Ramos (cell line): ENCODE measurements around the gene SECTM1.

Source experiments
- in situ Hi-C: fragments of 300-500 bp; cut with MboI; formaldehyde crosslinking; loops from one replicate; pipeline ENCODE4 v1.14.3; 2022; ENCODE audit warnings: low sequenced_read_pairs; ENCODE audit not compliant: unreplicated experiment

The SECTM1 gene

DNA sequence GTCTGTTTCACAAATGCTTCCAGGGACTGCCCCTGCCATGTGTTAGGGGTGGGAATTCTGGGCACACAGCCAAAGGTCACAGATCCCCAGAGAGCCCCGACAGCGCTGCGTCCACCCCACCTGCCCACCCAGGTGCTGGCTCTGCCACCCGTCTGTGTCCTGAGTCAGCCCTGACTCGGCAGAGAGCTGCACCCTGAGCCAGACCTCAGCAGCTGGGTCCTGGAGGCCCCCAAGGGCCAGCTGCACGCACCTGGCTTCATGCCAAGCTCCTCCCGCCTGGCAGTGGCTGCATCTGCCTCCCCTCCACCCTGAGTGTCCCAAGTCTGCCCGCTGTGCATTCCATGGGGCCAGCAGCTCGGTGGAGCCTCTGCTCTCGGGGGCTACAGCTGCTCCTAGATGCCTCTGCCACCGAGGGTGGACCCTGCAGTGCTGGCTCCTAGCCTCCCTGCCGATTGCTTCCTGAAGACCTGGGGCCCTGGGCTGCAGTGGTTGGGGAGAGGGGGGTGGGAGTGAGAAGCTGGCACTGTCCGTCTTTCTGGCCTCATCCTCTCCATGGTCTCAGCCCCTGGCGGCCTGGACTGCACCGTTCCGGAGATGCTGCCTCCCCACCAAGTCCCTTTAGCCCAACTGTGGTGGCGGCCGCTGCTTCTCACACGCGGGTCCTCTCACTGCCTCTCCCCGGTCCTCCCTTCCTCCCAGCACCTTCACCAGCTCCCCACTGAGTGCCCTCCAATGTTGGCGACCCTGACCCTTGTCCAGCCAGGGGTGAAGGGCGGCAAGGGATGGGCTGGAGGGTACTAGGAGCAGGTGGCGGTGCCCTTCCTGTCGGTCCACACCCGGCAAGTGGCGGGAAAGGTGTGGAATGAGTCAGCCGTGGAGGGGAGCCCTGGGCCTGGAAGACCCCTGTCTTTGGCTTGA is 3.0 kb downstream of the SECTM1 start:
- in situ Hi-C loops: no loop called here

DNA sequence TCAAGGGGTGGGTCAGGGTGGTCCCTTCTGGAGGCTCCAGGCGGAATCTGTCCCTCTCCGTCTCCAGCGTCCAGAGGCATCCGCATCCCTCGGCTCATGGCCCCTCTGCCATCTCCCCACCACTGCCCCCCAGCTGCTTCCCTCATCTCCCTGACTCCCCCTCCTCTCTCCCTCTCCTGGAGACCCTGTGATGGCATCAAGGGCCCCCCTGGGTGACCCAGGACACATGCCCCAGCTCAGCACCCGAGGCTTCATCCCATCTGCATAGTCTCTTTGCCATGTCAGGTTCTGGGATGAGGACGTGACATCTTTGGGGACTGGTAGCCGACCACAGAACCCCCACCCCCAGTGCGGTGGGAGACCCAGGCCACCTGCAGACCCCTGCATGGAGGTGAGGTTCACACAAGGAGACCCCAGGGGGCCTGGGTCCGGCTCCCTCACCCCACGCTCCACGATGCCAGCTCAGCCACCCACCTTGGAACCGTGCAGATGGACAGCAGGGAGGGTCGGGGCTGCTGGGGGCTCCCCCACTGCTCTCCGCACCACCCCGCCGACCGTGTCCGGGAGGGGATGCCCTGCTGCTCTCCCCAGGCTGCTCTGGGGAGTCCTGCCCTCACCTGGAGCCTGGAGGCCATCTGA is 3.8 kb downstream of the SECTM1 start:
- in situ Hi-C loops: no loop called here

DNA sequence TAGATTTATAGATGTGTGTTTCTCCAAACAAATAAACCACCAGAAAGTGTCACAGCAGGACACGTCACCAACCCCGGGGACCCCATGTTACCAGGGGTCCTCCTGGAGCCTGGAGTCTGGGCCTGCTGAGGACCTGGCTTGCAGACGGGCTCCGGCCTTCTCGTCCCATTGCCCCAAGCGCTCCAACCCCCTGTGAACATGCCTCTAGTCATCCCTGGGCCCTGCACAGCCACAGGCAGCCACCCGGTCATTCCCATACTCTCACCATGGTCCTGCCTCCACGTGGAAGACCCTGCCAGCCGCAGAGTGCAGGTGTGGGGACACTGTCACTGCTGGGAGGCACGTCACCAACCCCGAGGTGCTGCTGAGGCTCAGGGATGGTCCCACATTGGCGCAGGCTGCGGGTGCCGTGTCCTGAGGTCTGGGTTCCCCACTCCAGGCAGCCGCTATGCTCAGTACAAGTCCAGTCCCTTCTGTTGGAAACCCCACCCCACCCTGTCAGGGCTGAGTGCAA is 4.5 kb downstream of the SECTM1 start:
- in situ Hi-C loops: no loop called here

DNA sequence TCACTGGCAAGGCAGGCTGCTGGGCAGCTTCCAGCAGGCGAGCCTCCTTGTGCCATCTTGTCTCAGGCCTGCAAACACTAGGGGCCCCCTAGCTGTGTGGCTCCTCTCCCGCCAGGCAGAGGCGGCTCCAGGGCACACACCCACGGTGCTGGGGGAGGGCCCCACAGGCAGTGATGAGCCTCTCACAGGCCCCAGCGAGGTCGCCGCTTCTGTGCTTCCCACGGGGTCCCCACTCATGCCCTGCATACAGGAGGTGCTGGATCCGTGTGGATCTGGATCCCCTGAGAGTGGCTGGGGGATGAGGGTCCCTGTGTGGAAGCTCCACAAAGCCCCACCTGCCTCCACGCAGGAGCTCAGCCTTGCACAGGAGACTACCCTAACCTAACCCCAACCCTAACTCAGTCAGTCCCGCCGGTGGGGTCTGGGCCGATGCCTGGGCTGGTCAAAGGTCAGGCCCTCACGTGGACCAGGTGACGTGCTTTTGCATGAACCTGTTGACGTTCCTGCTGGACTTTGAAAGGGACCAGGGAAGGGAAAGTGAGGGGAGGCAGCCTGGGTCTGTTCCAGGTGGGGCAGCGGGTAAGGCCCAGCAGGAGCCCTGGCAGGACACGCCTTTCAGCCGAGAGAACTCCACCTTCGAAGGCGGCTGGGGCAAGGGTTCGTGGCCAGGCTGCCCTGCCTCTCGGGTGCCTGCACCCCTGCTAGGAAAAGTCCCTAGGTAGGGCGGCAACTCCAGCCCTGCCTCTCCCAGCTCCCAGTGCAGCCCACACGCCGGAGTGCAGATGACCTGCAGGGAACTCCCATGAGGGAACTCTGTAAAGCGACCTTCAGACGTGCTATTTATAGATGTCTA is 5.2 kb downstream of the SECTM1 start:
- in situ Hi-C loops: no loop called here

DNA sequence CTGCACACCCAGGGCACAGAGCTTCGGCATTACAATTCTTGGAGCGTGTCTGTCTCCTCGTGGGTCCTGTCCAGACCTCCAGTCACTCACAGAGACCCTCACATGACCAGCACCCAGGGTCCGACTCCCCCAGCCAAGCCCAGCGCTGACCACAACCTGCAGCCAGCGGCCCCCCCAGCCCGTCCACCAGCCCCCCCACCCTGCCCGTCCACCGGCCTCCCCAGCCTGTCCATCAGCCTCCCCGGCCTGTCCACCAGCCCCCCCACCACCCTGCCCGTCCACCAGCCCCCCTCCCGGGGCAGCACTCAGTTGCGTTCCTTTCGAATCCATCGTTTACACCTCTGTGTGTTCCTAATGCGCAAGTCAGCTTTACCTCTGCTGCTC is 5.8 kb downstream of the SECTM1 start:
- in situ Hi-C loops: no loop called here

DNA sequence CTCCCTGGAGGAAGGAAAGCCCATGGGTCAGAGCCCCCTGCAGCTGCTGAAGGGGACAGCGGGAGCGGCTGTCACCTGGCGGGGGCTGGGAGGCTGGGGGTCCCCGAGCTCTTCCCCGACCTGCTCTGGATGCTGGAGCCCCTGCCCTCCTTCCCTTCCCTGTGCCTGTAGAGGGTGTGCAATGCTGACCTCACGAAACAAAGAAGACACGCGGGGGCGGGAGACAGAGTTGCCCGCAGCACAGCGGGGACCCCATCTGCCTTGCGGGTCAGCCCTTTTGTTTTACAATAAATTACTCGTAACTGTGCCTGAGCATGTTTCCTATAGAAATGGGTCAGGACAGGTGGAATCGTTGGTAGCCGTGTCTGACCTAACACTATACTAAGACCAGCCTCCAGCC is 6.3 kb downstream of the SECTM1 start:
- in situ Hi-C loops: no loop called here

DNA sequence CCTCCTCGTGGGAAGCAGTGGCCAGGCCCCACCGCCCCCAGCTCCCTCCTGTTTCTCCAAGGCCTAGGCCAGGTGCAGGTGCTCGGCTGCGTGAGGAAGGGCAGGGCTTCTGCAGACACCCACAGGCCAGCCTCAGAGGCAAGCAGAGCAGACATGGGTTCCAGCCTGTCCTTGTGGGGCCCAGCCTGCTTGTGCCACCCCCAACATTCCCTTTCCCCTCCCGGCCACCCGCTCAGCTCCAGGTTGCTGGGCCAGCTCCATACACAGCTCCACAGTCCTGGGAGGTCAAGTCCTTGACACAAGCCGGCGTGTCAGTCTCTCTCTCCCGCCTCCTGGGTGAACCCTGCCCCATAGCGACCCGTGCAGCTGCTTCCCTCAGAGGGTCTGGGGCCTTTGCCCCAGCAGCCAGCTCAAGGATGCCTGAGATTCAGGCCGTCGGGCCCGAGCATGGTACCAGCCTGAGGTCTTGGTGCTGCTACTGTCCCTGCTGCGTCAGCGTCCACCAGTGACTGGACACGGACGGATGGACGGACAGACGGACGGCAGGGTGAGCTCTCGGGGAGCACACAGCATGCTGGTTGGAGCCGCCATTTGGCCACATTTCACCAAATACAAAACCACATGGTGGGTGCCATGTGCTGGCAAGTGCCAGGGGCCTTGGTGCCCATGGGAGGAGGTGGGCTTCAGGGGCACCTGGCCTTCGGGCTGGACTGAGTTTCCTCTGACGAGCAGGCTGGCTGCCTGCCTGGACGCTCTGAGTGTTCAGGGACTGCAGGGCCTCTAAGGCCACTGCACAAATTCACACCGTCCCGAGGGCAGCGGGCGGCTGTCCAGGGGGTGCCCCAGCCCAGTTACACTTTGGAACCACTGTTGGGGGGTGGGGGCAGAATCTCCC is 8.0 kb downstream of the SECTM1 start:
- in situ Hi-C loops: no loop called here

DNA sequence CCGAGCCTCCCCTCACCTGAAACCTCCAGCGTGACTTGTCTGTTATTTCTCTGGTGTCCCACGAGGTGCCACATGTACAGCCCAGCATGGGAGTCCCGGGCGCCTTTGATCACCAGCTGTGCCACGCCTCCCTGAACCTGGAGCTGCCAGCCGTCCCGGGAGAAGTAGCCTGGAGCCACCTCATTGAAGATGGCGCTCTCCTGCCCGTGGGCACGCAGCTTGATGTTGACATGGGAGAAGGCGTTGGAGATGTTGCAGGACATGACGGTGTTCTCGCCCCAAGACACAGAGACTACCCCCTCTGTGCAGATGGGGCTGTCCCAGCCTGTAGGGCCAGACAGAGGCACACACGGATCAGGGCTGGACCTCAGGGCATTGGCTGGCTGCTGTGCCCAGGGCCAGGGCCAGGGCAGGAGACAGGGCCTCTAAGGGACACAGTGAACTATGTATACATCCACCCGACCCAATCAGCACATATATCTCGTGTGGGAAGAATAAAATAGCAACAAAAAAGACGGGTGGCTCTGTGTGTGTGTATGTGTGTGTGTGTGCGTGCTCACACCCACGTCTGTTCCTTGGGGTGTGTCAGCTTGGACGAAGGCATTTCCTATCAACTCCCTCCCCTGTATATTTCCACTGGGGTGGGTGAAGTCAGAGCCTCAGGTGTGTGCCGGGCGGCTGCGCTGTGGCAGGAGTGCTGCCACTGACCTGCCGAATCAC is 8.8 kb downstream of the SECTM1 start:
- in situ Hi-C loops: no loop called here

DNA sequence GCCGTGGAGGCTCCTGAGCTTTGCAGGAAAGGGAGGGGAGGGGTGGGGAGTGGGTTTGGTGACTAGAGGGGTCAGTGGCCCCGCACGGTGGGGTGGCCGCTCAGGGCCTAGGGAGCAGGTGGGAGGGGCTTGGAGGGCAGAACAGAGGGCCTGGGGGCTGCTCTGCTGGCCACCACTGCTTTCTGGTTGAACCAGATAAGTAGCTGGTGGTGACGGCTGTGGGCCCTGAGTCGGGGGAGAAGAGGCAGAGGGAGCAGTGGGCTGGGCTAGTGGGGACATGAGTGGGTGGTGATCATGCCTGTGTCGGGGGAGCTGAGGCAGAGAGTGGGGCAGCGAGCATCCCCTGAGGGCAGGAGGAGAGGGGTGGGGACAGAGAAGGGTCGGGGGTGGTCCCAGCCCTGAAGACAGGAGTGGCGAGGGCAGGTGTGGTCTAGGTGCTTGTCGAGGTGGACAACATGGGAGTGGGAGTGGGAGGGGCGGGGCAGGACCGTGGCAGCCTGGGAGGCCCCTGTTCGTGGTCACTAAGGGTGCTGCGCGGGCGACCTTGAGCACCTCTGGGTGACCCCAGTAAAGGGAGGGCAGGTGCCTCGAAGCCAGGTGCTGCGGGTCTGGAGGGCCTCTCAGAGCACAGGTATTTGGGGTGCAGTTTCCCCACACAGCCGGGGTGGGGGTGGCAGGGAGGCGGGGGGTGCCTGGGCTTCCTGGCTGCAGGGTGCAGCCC is 9.9 kb downstream of the SECTM1 start:
- in situ Hi-C loops: no loop called here

DNA sequence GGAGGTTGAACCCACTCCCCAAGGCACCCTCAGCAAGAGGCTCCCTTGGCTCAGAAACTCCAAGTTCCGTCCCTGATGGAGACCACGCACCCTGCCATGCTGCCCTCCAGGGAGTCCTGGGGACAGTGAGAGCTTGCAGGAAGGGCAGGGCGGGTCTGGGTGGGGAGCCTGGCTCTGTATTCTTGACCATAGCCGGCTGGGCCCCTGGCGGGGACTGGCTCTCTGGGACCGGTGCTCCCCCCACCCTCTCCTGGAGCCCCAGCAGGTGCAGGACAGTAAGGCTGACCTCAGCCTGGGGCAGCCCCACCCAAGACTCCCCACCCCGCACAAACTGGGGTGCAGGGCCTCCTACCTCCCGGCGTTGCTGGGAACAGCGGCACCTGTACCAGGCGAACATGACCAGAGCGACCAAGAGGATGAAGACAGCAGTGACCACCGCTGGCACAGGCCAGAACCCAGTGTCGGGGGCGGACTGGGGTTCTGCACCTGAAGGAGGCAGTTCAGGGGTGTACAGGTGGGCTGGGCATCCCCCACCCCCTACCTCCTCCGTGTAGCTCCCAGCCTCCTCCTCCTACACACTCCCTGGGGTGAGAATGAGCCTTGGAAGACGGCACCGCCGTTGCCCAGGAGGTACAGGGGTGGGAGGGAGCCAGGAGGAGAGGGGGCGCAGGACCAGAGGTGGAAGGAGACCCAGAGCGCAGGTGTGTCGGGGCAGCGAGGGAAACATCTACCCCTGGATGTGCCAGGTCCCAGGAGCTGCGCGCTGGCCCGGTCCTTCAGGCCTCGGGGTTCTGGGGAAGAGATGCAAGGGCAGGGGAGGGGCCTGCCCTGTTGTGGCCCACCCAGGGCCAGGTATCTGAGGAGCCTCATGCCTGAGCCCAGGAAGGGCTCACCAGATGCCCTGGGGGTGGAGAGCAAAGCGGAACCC is 10.8 kb downstream of the SECTM1 start:
- in situ Hi-C loops: no loop called here

DNA sequence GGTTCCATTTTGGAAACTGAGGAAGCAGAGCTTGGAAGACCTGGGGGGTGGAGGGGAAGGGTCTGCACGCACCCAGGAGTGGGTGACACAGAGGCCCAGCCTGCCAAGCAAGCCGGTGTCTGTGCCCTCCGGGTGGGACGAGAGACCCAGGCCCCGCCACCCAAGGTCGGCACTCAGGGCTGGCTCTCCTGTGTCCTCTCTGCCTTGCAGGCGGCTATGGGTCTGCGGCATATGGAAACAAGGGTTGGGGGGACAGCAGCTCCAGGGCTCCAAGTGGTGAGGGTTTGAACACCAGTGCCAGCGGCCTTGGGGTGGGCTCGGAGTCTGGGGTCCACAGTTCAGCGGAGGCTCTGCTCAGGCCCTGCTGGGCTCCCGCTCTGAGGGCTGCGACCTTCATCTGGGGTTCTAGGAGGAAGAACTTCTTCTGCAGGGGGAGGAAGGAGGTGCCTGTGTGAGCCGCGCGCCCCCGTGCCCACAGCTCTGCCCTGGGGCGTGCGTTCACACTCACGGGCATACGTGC is 11.6 kb downstream of the SECTM1 start:
- in situ Hi-C loops: no loop called here

DNA sequence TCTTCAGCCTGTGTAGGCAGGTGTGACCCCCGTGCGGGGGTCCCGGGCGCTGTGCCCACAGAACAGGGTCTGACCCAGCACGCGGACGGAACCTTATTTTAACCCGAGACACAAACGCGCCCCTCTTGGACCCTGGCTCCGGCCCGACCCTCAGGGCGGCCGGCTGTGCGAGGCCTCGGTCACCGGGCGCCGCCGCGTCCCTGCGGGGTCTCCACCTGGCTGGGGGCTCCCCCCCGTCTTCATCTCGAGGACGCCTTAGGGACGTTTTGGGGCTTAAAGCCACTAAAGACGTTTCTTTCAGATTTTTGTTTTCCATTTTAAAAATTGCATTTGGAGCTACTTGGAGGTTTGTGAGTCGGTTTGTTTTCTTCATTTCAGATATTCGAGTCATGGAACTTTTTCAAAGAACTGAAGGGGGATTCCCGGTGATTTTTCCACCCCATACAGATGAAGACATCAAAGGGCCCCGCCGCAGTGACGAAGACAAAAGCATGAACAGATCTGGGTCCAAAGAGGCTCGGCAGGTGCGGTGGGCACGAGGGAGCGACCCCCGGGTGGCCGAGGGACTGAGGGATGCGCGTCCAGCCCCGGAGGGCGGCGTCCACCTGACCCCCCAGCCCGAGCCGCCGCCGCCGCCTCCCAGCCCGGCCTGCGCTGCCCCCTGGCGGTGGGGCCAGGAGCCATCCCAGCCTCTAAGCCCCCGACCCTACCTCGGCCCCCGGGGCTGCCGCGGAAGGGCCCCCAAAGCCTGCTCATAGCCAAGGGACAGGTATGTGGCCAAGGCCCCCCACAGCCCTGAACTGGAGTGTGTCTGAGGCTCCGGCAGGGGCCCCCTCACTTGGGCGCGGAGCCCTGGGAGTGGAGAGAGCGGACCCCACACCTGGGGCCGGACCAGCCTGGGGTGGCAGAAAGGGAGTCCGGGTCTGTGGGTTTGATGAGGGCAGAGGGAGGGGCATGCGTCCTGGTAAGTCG is 12.3 kb downstream of the SECTM1 start:
- in situ Hi-C loops: no loop called here

DNA sequence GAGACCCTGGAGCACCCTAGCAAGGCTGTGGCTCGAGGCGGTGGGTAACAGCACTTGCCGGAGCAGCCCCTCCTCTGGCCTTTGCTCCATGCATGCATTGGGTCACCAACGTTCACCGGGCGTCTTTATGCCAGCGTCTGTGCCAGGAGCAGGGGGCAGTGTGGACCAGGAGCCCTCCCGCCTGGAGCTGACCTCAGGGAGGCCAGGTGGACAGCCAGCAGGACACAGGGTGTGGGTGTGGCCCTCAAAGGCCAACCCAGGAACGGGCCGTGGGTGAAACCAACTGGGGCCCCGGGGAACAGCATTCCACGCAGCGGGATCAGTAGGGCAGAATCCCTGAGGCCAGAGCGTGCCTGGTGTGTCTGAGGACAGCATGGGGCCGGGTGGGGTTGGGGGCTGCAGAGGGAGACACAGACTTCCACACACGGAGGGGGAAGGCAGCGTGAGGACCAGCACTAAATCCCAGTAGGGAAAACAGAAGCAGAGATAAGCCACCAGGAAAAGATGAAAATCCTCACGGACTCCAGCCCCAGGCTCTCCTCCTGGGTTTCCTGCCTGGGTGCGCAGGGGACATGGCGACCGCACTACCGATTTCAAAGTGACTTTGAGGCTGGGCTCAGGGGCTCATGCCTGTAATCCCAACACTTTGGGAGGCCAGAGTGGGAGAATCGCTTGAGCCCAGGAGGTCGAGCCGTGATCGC is 13.3 kb downstream of the SECTM1 start:
- in situ Hi-C loops: no loop called here

DNA sequence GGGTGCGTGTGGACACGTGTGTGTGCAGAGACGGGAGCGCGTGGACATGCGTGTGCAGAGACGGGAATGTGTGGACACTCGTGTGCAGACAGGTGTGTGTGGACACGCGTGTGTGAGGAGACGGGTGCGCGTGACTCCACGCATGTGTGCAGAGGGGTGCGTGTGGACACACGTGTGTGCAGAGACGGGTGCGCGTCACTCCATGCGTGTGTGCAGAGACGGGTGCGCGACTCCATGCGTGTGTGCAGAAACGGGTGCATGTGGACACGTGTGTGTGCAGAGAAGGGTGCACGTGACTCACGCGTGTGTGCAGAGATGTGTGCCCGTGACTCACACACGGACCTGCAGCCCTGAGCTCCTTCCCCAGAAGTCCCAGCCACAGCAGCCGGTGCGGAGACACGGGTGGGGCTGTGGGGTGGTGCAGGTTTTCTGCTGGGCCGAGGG is 13.9 kb downstream of the SECTM1 start:
- in situ Hi-C loops: no loop called here
